IMR-90 (cell line): Measurements from ENCODE around the gene HCRTR1. TPM values are rescaled to one million over a fixed set of nuclear protein-coding genes. Genes with fewer than 3 reads are reported as not detected.

ENCODE experiments used
- ATAC-seq: fragments of 200-7000 bp; cut with Tn5 transposase; 2 replicates; pipeline ENCODE4 v1.9.1; 2020; ENCODE audit warnings: low read depth, mild to moderate bottlenecking, moderate library complexity
- BruUV-seq: library from RNA; stranded (reverse); fragments of 400-500 nt; replicated peaks from 2 replicates; lab custom pipeline; 2021; lab: Mats Ljungman, UMichigan
- CTCF ChIA-PET: fragments of 300-600 bp; formaldehyde crosslinking; extraction: SDS; loops from one replicate; lab custom pipeline; 2021; ENCODE audit warnings: antibody characterized with exemption; lab: Yijun Ruan, JAX
- POLR2A ChIA-PET: fragments of 300-600 bp; sonication (Branson Sonifier 250); formaldehyde crosslinking; loops from one replicate; lab custom pipeline; 2022; ENCODE audit warnings: antibody characterized with exemption; ENCODE audit not compliant: unreplicated experiment; lab: Charles Lee
- DNase-seq: peaks from one replicate; pipeline ENCODE4 v3.0.0; 2013
- H2AFZ ChIP-seq: replicated peaks from 2 replicates; pipeline ENCODE3; 2013; ENCODE audit warnings: low read length, mild to moderate bottlenecking; ENCODE audit not compliant: poor library complexity
- H2AK5ac ChIP-seq: 2 replicates; pipeline ENCODE4 v1.6.1; 2013; ENCODE audit warnings: low read depth, low read length, inconsistent platforms
- H2AK9ac ChIP-seq: replicated peaks from 2 replicates; pipeline ENCODE3; 2013; ENCODE audit warnings: mild to moderate bottlenecking, low read depth, low read length, moderate library complexity; ENCODE audit not compliant: poor library complexity
- H2BK120ac ChIP-seq: 2 replicates; pipeline ENCODE4 v1.6.1; 2013; ENCODE audit warnings: low read depth, low read length, inconsistent platforms
- H2BK15ac ChIP-seq: 3 replicates; pipeline ENCODE4 v1.6.1; 2013; ENCODE audit warnings: low read depth, low read length, inconsistent platforms
- H2BK20ac ChIP-seq: 2 replicates; pipeline ENCODE4 v1.6.1; 2013; ENCODE audit warnings: low read depth, mild to moderate bottlenecking, inconsistent platforms, low read length, moderate library complexity
- H2BK5ac ChIP-seq: 2 replicates; pipeline ENCODE4 v1.6.1; 2013; ENCODE audit warnings: mild to moderate bottlenecking, low read depth, low read length, inconsistent platforms; ENCODE audit not compliant: poor library complexity, severe bottlenecking
- H3K14ac ChIP-seq: replicated peaks from 2 replicates; pipeline ENCODE4 v1.6.1; 2013; ENCODE audit warnings: low read depth, low read length, inconsistent platforms
- H3K18ac ChIP-seq: 2 replicates; pipeline ENCODE4 v1.6.1; 2013; ENCODE audit warnings: low read depth, low read length, control low read depth
- H3K23ac ChIP-seq: 2 replicates; pipeline ENCODE4 v1.6.1; 2013; ENCODE audit warnings: low read depth, low read length, inconsistent platforms
- H3K27ac ChIP-seq: 2 replicates; pipeline ENCODE4 v1.5.1; 2013; ENCODE audit warnings: mild to moderate bottlenecking, control low read depth, low read length; ENCODE audit not compliant: insufficient read depth
- H3K27me3 ChIP-seq: 2 replicates; pipeline ENCODE4 v1.6.1; 2013; ENCODE audit warnings: low read length; ENCODE audit not compliant: control insufficient read depth, insufficient read depth
- H3K36me3 ChIP-seq: 2 replicates; pipeline ENCODE4 v1.6.1; 2013; ENCODE audit warnings: low read length, mixed read lengths; ENCODE audit not compliant: control insufficient read depth, insufficient read depth
- H3K4ac ChIP-seq: 2 replicates; pipeline ENCODE4 v1.6.1; 2013; ENCODE audit warnings: low read depth, low read length, inconsistent platforms
- H3K4me1 ChIP-seq: 2 replicates; pipeline ENCODE4 v1.6.1; 2013; ENCODE audit warnings: low read length, mixed read lengths; ENCODE audit not compliant: control insufficient read depth, insufficient read depth
- H3K4me2 ChIP-seq: 2 replicates; pipeline ENCODE4 v1.6.1; 2013; ENCODE audit warnings: low read depth, mild to moderate bottlenecking, control low read depth, low read length, moderate library complexity
- H3K4me3 ChIP-seq: 2 replicates; pipeline ENCODE4 v1.5.1; 2013; ENCODE audit warnings: low read depth, mild to moderate bottlenecking, control low read depth, low read length, moderate library complexity; ENCODE audit not compliant: insufficient read depth
- H3K56ac ChIP-seq: 2 replicates; pipeline ENCODE4 v1.6.1; 2013; ENCODE audit warnings: low read length, inconsistent platforms; ENCODE audit not compliant: insufficient read depth; ENCODE audit errors: extremely low read depth
- H3K79me1 ChIP-seq, 2 experiments: 2 replicates each; pipeline ENCODE4 v1.6.1; 2013; ENCODE audit warnings: low read length in 2 of 2, inconsistent platforms in 1 of 2, low read depth in 1 of 2
- H3K9ac ChIP-seq: 2 replicates; pipeline ENCODE4 v1.6.1; 2013; ENCODE audit warnings: low read depth, low read length, control low read depth
- H3K9me1 ChIP-seq: 2 replicates; pipeline ENCODE4 v1.6.1; 2013; ENCODE audit warnings: low read length, inconsistent platforms; ENCODE audit not compliant: insufficient read depth
- H3K9me3 ChIP-seq: 2 replicates; pipeline ENCODE4 v1.6.1; 2013; ENCODE audit warnings: low read length; ENCODE audit not compliant: control insufficient read depth, insufficient read depth
- H4K20me1 ChIP-seq: 2 replicates; pipeline ENCODE4 v1.6.1; 2013; ENCODE audit warnings: low read length, inconsistent platforms; ENCODE audit not compliant: insufficient read depth
- H4K5ac ChIP-seq: 2 replicates; pipeline ENCODE4 v1.6.1; 2013; ENCODE audit warnings: mild to moderate bottlenecking, low read depth, low read length, control low read depth
- H4K8ac ChIP-seq, 2 experiments: 2 replicates each; pipeline ENCODE4 v1.6.1; 2013; ENCODE audit warnings: low read depth in 2 of 2, low read length in 2 of 2, control low read depth in 1 of 2, inconsistent platforms in 1 of 2
- H4K91ac ChIP-seq: 2 replicates; pipeline ENCODE4 v1.6.1; 2013; ENCODE audit warnings: low read depth, low read length, inconsistent platforms; ENCODE audit not compliant: insufficient read depth
- BHLHE40 ChIP-seq: fragments of 150-350 bp; IDR thresholded peaks from 2 replicates; pipeline ENCODE4 v1.6.1; 2016; ENCODE audit warnings: mild to moderate bottlenecking, low read depth, low read length
- CEBPB ChIP-seq: IDR thresholded peaks from 2 replicates; pipeline ENCODE4 v1.6.1; 2012; ENCODE audit warnings: low read depth, low read length, improper control_type of control experiment
- CHD1 ChIP-seq: IDR thresholded peaks from 2 replicates; pipeline ENCODE4 v1.6.1; 2012; ENCODE audit warnings: low read depth, low read length, improper control_type of control experiment
- FOS ChIP-seq: fragments of 150-350 bp; IDR thresholded peaks from 2 replicates; pipeline ENCODE4 v1.6.1; 2016; ENCODE audit warnings: low read depth, low read length
- MAZ ChIP-seq: IDR thresholded peaks from 2 replicates; pipeline ENCODE4 v1.6.1; 2012; ENCODE audit warnings: low read depth, mild to moderate bottlenecking, low read length, improper control_type of control experiment, moderate library complexity, borderline replicate concordance
- MXI1 ChIP-seq: IDR thresholded peaks from 2 replicates; pipeline ENCODE4 v1.6.1; 2012; ENCODE audit warnings: low read depth, mild to moderate bottlenecking, low read length, moderate library complexity, borderline replicate concordance
- NFE2L2 ChIP-seq: fragments of 150-350 bp; IDR thresholded peaks from 2 replicates; pipeline ENCODE4 v1.6.1; 2016; ENCODE audit warnings: low read depth, mild to moderate bottlenecking, low read length
- POLR2A ChIP-seq: IDR thresholded peaks from 2 replicates; pipeline ENCODE4 v1.6.1; 2012; ENCODE audit warnings: mild to moderate bottlenecking, low read depth, low read length
- RAD21 ChIP-seq: IDR thresholded peaks from 2 replicates; pipeline ENCODE4 v1.6.1; 2012; ENCODE audit warnings: low read length, improper control_type of control experiment
- RCOR1 ChIP-seq: IDR thresholded peaks from 2 replicates; pipeline ENCODE4 v1.6.1; 2012; ENCODE audit warnings: mild to moderate bottlenecking, low read length, improper control_type of control experiment; ENCODE audit not compliant: insufficient replicate concordance
- RFX5 ChIP-seq: IDR thresholded peaks from 2 replicates; pipeline ENCODE4 v1.8.0; 2012; ENCODE audit warnings: low read depth, mild to moderate bottlenecking, low read length, moderate library complexity
- SMC3 ChIP-seq: fragments of 150-350 bp; IDR thresholded peaks from 2 replicates; pipeline ENCODE4 v1.6.1; 2016; ENCODE audit warnings: low read depth, mild to moderate bottlenecking, antibody characterized with exemption, low read length, moderate library complexity
- USF2 ChIP-seq: fragments of 150-350 bp; IDR thresholded peaks from 2 replicates; pipeline ENCODE4 v1.6.1; 2017; ENCODE audit warnings: mild to moderate bottlenecking, antibody characterized with exemption, low read length, low read depth
- WGBS, 2 experiments: methylation state at CpG; one replicate each; pipeline versions ENCODE4 v1.1.5 to v1.1.7; 2013; ENCODE audit warnings: missing lambda C conversion rate in 2 of 2; ENCODE audit not compliant: insufficient read length in 1 of 2; ENCODE audit errors: extremely low coverage in 2 of 2; 5-methylcytosine and 5-hydroxymethylcytosine counted together
- dilution Hi-C: fragments of 300-500 bp; cut with HindIII; formaldehyde crosslinking; loops from one replicate; pipeline ENCODE4 v1.14.3; 2018; ENCODE audit warnings: low sequenced_read_pairs; ENCODE audit not compliant: unreplicated experiment
- in situ Hi-C: fragments of 300-500 bp; cut with MboI; formaldehyde crosslinking; loops from 3 replicates; pipeline ENCODE4 v1.14.3; 2019; ENCODE audit warnings: low sequenced_read_pairs, inconsistent platforms, mixed read lengths
- intact Hi-C: fragments of 100-400 bp; cut with micrococcal nuclease; formaldehyde crosslinking; loops from 2 replicates; pipeline ENCODE4 v1.10.0; 2022
- polyA plus RNA-seq, 3 experiments: library from polyadenylated mRNA; depleted of rRNA; stranded (reverse); fragments of >200 nt; gene quantifications; 2 replicates each; pipeline ENCODE4 v1.2.3, GENCODE V29; 2012; ENCODE audit warnings: low replicate concordance in 1 of 3
- total RNA-seq: library from RNA; depleted of rRNA; stranded (reverse); fragments of >200 nt; gene quantifications from 2 replicates; pipeline ENCODE4 v1.2.3, GENCODE V29; 2012
- TF ChIP-seq, protein P1 (sequence below): conservative IDR thresholded peaks from 2 replicates; pipeline ENCODE4 v1.5.1; 2012; ENCODE audit warnings: mild to moderate bottlenecking, low read depth, low read length, improper control_type of control experiment
- TF ChIP-seq, protein P2 (sequence below): fragments of 150-350 bp; IDR thresholded peaks from 2 replicates; pipeline ENCODE4 v1.6.1; 2016; ENCODE audit warnings: low read depth, mild to moderate bottlenecking, low read length, moderate library complexity, borderline replicate concordance

The HCRTR1 gene
- total and polyA plus RNA-seq, 2 of the 4 experiments (the other 2 are of a cell fraction), result not detected

DNA sequence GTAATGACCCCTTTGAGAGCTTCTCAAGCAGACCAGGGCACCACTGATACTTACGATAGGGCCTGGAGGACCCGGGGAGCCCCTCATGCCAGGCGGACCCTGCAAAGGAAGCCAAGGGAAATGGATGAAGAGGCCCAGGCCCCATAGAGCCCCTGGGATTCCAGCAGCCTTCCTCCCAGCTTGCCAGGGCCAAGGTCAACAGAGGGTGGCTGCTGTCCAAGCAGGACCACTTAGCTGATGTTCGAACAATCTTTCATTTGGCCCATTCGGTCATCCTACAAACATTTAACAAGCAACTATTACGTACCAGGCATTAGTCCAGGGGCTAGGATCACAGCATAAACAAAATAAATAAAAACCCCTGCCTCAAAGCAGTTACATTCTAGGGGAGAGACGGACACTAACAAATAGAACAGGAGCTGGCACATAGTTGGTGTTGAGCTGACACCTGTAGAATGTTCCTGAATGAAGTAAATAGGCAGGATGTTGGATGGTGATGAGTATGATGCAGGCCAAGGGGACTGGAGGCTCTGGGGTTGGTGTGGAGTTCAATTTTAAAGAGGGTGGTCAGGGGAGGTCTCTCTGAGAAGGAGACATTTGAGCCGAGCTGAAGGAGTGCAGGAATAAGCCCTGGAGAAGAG lies 54.2 kb downstream of the HCRTR1 start:
- Histone ChIP-seq H3K9ac (no peak overlapping the region), H2AK5ac (no peak overlapping the region), H2BK5ac (no peak overlapping the region), H3K18ac (no peak overlapping the region), H3K23ac (no peak overlapping the region), H3K79me1 (peaks cover 0 to under 1% of the 10 kb centered on the region in 2 experiments; a peak in 1 of 4 replicates), H2AFZ (no peak overlapping the region), H4K91ac (no peak overlapping the region), H2AK9ac (peak overlapping the region; percentile 34), H3K27me3 (no peaks in the 10 kb centered on the region), H3K14ac (no peak overlapping the region), H2BK15ac (no peak overlapping the region), H2BK120ac (no peak overlapping the region), H3K4ac (no peak overlapping the region), H3K9me1 (peaks cover 7% of the 10 kb centered on the region; the same call in 1 of the 2 replicates), H3K36me3 (peaks cover 69% of the 10 kb centered on the region), H4K20me1 (no peaks in the 10 kb centered on the region), H3K4me1 (peaks cover 10% of the 10 kb centered on the region; the same call in 1 of the 2 replicates), H3K4me3 (no peak overlapping the region), H3K9me3 (no peaks in the 10 kb centered on the region), H4K5ac (no peak overlapping the region), H3K27ac (no peak overlapping the region), H2BK20ac (no peak overlapping the region), H3K4me2 (no peak overlapping the region), H3K56ac (no peak overlapping the region), H4K8ac (no peak overlapping the region)
- peak; percentile 13 for DNase-seq
- dilution Hi-C loops (no loop called here), in situ Hi-C loops (no loop called here), intact Hi-C loops (no loop called here)
- POLR2A ChIA-PET, result no interaction called here
- WGBS, 2 experiments, result 60% methylated on average over 3 of the region's 8 CpGs; no CpG with 5 or more reads in 1 of the 2 experiments
- no peak for TF ChIP-seq RAD21
- TF ChIP-seq RCOR1, result no peak
- no peak for TF ChIP-seq USF2
- no peak for TF ChIP-seq FOS
- TF ChIP-seq, protein P1, sequence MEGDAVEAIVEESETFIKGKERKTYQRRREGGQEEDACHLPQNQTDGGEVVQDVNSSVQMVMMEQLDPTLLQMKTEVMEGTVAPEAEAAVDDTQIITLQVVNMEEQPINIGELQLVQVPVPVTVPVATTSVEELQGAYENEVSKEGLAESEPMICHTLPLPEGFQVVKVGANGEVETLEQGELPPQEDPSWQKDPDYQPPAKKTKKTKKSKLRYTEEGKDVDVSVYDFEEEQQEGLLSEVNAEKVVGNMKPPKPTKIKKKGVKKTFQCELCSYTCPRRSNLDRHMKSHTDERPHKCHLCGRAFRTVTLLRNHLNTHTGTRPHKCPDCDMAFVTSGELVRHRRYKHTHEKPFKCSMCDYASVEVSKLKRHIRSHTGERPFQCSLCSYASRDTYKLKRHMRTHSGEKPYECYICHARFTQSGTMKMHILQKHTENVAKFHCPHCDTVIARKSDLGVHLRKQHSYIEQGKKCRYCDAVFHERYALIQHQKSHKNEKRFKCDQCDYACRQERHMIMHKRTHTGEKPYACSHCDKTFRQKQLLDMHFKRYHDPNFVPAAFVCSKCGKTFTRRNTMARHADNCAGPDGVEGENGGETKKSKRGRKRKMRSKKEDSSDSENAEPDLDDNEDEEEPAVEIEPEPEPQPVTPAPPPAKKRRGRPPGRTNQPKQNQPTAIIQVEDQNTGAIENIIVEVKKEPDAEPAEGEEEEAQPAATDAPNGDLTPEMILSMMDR, result no peak
- TF ChIP-seq CEBPB, result no peak
- TF ChIP-seq BHLHE40, result no peak
- TF ChIP-seq MAZ, result no peak
- TF ChIP-seq CHD1, result no peak
- TF ChIP-seq, protein P2, sequence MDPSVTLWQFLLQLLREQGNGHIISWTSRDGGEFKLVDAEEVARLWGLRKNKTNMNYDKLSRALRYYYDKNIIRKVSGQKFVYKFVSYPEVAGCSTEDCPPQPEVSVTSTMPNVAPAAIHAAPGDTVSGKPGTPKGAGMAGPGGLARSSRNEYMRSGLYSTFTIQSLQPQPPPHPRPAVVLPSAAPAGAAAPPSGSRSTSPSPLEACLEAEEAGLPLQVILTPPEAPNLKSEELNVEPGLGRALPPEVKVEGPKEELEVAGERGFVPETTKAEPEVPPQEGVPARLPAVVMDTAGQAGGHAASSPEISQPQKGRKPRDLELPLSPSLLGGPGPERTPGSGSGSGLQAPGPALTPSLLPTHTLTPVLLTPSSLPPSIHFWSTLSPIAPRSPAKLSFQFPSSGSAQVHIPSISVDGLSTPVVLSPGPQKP, result no peak
- TF ChIP-seq MXI1, result no peak
- TF ChIP-seq RFX5, result no peak
- TF ChIP-seq POLR2A, result no peak
- no peak for TF ChIP-seq SMC3
- TF ChIP-seq NFE2L2, result no peak
- BruUV-seq, result no TSS peak
- CTCF ChIA-PET, result no interaction called here
- no peak for ATAC-seq
